Measurements from ENCODE around the gene CTH. TPM values are rescaled to one million over a fixed set of nuclear protein-coding genes. Genes with fewer than 3 reads are reported as not detected.
"Not testable (repeated sequence)": the region's sequence is repeated elsewhere in the genome, so short reads cannot be mapped to it uniquely, and the experiment has no call there.

Gene CTH
- total RNA-seq (2014; rRNA removed; shearing (Covaris generic)): 6.9 and 7.6 TPM in 2 replicates

- peak; percentile 97 for DNase-seq (ENCODE audit: low read depth)
Measured at GRCh38 chr1:70410604-70411359, at the start of gene CTH. CTH (plus strand) TSS chr1:70411268; CDS start chr1:70411416, 148 bp downstream.

DNA sequence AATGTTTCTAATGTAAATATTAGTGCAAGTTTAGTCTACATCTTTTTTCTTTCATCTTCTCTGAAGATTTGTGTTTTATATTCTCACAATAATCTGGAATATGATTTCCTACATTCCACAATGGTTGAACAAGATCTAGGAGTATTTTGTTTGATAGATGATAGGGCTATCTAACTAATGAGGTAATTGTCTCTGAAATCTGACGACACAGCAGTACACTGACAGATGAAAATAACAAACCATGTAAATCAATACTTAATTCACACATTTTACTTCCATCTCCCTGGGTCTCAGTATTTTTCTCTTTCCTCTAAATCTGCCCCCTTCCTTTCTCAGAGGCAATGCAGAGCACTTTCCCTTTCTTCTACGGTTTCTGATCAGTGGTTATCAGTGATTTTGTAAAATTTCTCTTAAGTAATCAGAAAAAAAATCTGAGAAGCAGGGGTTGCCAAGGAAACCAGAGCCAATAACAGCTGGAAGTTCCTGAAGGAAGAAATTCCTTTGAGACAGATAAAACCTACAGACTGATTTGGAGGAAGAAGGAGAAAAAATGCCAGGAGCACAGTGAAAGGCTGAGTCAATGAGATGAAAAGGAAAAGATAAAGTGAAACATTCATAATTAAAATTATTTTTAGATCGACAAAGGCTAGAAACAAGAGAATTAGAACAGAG is 49.2 kb upstream of the CTH start:
- peak; percentile 14 for DNase-seq (ENCODE audit: low read depth)

- DNase-seq (ENCODE audit: low read depth): no peak
Measured at GRCh38 chr1:70364439-70364838, 46.6 kb upstream of the CTH start.

DNA sequence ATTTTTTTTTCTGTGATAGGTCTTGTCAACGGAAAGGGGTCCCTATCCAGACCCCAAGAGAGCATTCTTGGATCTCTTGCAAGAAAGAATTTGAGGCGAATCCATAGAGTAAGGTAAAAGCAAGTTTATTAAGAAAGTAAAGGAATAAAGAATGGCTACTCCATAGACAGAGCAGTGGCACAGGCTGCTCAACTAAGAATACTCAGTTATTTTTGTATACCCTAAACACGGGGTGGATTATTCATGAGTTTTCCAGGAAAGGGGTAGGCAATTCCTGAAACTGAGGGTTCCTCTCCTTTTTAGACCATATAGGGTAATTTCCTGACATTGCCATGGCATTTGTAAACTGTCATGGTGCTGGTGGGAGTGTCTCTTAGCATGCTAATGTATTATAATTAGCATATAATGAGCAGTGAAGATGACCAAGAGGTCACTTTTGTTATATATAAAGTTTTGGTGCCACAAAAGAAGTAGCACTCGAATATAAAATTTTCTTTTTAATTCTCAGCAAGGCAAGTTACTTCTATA is 44.6 kb upstream of the CTH start:
- not testable (repeated sequence) for DNase-seq (ENCODE audit: low read depth)

GRCh38 chr1:70366997-70367396 is 44.1 kb upstream of the CTH start:
- not testable (repeated sequence) for DNase-seq (ENCODE audit: low read depth)

DNA sequence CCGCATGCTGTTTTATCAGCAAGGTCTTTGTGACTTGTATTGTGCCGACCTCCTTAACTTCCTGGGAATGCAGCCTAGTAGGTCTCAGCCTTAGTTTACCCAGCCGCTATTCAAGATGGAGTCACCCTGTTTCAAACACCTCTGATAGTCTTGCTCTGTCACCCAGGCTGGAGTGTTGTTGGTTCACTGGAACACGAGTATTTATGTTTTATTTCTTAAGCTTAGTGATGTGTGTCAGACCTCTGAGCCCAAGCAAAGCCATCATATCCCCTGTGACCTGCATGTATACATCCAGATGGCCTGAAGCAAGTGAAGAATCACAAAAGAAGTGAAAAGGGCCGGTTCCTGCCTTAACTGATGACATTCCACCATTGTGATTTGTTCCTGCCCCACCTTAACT is 43.7 kb upstream of the CTH start:
- DNase-seq (ENCODE audit: low read depth): not testable (repeated sequence)

- not testable (repeated sequence) for DNase-seq (ENCODE audit: low read depth)
Measured at GRCh38 chr1:70371586-70371985, 39.5 kb upstream of the CTH start.

DNA sequence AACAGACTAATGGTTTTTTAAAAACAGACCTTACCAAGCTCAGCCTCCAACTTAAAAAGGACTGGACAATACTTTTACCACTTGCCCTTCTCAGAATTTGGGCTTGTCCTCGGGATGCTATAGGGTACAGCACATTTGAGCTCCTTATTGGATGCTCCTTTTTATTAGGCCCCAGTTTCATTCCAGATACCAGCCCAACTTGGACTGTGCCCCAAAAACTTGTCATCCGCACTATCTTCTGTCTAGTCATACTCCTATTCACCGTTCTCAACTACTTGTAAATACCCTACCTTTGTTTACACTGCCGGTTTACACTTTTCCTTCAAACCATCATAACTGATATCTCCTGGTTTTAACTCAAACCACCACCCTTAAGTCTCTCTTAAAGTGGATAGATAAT is 38.6 kb upstream of the CTH start:
- DNase-seq (ENCODE audit: low read depth): no peak

- DNase-seq (ENCODE audit: low read depth): not testable (repeated sequence)
Measured at GRCh38 chr1:70373580-70373979, 37.5 kb upstream of the CTH start.

GRCh38 chr1:70376196-70376595 is 34.9 kb upstream of the CTH start:
- DNase-seq (ENCODE audit: low read depth): no peak

GRCh38 chr1:70382682-70383081 is 28.4 kb upstream of the CTH start:
- no peak for DNase-seq (ENCODE audit: low read depth)

DNA sequence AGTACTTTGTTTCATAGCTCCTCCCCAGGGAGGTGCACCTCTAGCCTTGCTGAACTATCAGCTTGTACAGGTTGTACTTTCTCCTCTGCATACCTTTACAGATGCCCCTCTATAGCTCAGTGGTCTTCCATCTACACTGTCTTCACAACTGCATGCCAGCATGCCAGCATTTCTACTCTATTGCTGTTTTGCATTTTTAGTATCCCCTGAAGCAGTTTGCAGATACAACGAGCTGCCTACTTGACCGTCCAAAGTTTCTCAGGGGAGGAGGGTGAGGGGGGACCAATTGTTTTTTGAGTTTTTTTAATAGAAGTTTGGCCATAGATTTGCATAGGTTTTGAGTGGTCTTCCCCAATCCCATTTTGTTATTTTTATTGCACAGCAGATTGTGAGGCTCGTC is 27.6 kb upstream of the CTH start:
- no peak for DNase-seq (ENCODE audit: low read depth)

- DNase-seq (ENCODE audit: low read depth): no peak
Measured at GRCh38 chr1:70384542-70384941, 26.5 kb upstream of the CTH start.

DNA sequence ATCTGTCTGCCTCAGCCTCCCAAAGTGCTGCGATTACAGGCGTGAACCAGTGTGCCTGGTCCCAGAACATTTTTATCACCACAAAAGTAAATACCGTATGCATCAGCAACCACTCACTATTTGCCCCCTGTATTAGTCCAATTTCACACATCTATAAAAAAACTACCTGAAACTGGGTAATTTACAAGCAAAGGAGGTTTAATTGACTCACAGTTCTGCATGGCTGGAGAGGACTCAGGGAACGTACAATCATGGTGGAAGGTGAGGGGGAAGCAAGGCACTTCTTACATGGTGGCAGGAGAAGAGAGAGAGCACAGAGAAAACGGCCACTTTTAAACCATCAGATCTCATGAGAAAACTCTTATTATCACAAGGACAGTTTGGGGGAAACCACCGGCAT is 25.6 kb upstream of the CTH start:
- no peak for DNase-seq (ENCODE audit: low read depth)

DNA sequence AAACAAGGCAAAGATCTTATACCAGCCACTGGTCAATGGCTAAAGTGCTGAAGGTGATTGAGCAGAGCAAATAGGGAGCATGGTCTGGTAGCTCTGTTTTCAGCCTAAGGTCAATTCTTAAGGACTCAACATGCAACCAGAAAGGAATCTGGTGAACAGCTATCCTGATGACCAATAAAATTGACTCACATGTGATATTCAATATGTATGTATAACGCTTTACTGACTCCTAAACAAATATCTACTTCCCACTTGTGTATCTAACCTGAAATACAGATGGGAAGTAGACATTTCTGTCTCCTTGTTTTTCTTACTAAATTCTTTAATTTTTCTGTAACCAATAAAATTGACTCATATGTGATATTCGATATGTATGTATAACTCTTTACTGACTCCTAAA is 24.9 kb upstream of the CTH start:
- no peak for DNase-seq (ENCODE audit: low read depth)

DNA sequence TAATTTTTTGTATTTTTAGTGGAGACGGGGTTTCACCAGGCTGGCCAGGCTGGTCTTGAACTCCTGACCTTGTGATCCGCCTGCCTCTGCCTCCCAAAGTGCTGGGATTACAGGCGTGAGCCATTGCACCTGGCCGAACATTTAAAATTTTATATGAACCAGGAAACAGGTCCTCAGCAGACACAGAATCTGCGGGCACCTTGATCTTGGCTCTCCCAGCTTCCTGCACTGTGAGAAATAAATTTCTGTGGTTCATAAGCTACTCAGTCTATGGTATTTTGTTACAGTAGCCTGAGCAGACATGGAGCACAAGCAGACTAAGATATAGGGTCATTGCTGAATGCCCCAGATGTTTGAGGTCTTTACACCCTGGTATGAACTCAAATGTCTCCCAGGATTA is 23.6 kb upstream of the CTH start:
- no peak for DNase-seq (ENCODE audit: low read depth)

GRCh38 chr1:70392626-70393025 is 18.4 kb upstream of the CTH start:
- no peak for DNase-seq (ENCODE audit: low read depth)

- no peak for DNase-seq (ENCODE audit: low read depth)
Measured at GRCh38 chr1:70396607-70397006, 14.5 kb upstream of the CTH start.

- no peak for DNase-seq (ENCODE audit: low read depth)
Measured at GRCh38 chr1:70397013-70397412, 14.1 kb upstream of the CTH start.

- no peak for DNase-seq (ENCODE audit: low read depth)
Measured at GRCh38 chr1:70400335-70400734, 10.7 kb upstream of the CTH start.

DNA sequence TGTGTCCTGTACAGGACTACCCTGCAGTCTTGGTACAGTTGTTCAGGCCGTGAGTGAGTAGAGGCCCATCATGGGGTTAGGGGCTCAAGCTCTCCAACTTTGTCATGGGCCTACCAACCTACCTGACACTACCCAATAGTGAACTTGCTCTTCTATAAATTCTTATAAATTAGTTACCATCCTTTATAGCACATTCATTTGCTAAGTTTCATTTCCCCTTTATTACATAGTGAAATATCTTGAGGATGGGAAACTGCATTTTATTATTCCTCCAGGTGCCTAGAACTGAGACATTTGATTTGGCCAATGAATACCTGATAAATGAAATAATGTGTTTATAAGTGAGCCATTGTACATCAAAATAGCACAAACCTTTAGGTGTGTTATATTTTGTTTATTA is 9.1 kb upstream of the CTH start:
- DNase-seq (ENCODE audit: low read depth): no peak

DNA sequence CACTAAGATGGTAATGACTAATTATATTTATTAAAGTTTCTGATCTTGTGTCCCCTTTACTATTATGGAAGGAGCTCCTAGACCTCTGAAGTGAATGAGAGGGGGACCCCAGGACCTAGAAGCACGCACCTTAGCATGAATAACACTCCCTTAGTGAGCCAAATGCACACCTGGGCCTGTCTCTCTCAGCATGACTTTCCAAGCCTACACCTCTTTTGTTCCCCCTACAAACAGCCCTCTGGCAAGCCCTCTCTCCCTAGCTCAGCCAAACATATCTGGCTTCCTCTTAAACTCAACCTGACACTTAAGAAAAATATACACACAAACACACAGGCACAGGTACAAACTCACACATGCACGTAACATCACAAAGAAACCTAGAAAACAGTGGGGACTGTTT is 7.3 kb upstream of the CTH start:
- DNase-seq (ENCODE audit: low read depth): no peak

GRCh38 chr1:70405780-70406416 is 5.2 kb upstream of the CTH start:
- no peak for DNase-seq (ENCODE audit: low read depth)

Measured in RPMI7951 (cell line).